Measurements from ENCODE around the gene CRAMP1. TPM values are rescaled to one million over a fixed set of nuclear protein-coding genes. Genes with fewer than 3 reads are reported as not detected.

The CRAMP1 gene
- total and polyA plus RNA-seq, 2 experiments from 2014 or later = 2.2 to 6.3 TPM

GRCh38 chr16:1681032-1681431 is 68.9 kb downstream of the CRAMP1 start:
- Histone ChIP-seq H3F3A (ENCODE audit: insufficient read depth) (peaks cover 14% of the 10 kb centered on the region; the same call in 1 of the 2 replicates), H3K27me3 (replicated peaks; ENCODE audit: insufficient read depth) (no peaks in the 10 kb centered on the region), H3K4me1 (ENCODE audit: insufficient read depth) (0 out of 2 replicates have a peak, but pooled peaks cover 5% of the 10 kb centered on the region), H3K36me3 (ENCODE audit: low read depth) (peaks cover 12% of the 10 kb centered on the region; the same call in 1 of the 2 replicates), H3K9me3 (ENCODE audit: low read depth) (no peaks in the 10 kb centered on the region), H2AFZ (no peak overlapping the region), H3K79me2 (ENCODE audit: insufficient read depth) (peaks cover 76% of the 10 kb centered on the region), H3K9me2 (ENCODE audit: insufficient read depth) (no peaks in the 10 kb centered on the region), H3K27ac (no peak overlapping the region), H3K4me2 (ENCODE audit: unreplicated experiment) (no peak overlapping the region), H4K20me1 (ENCODE audit: insufficient read depth) (0 out of 2 replicates have a peak, but pooled peaks cover 1% of the 10 kb centered on the region), H3K9ac (no peak overlapping the region), H3K4me3 (no peak overlapping the region)
- in situ Hi-C loops (cut with MboI) = no loop called here
- DNase-seq = no peak
- TF ChIP-seq EZH2phosphoT487 (IDR thresholded peaks at IDR 0.05; ENCODE audit: insufficient read depth, low read depth) (no peak), EZH2 (IDR thresholded peaks at IDR 0.05; ENCODE audit: insufficient read depth, poor library complexity, severe bottlenecking) (no peak)
- 95 to 96% methylated on average over 10 of the region's 10 CpGs for WGBS, 2 experiments (ENCODE audit: low coverage in 1 of 2, low lambda C conversion rate in 2 of 2, missing lambda C conversion rate in 2 of 2)

DNA sequence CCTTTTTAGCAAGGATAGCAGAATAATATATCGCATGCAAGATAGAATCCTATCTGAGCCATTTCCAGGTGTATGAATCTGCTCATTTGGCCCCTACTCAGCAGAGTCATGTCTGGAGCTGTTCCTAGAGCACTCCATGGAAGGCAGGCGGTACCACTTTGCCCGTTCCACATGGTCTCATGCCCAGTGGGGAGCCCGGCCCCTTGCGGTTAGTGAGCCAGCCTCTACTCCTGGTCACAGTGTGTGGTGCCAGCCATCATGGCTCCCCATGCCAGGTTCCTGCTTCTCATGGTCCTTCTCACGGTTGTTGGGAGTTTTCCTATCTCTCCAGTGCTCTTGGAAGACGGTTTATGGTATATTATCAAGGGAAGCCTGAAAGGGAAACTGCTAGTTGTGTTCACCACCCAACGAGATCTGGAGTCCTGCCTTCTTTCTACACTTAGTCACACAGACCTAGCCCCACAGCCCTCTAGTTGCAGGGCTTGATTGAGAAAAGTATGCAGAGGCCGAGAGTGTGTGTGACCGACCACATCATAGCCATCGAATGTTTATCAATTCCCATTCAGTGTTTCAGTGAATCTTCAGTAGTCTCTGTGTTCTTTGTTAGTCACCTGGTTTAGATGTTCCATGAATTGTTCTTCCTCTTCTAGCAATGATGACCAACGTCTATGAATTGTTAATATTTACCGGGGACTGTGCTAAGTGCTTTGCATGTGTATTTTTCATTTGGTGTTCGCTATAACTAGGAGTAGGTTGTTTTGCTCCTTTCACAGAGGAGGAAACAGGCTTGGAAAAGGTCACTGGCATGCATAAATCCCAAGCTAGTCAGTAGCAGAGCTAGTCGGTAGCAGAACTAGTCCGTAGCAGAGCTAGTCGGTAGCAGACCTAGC is 75.5 kb downstream of the CRAMP1 start:
- TF ChIP-seq EZH2 (IDR thresholded peaks at IDR 0.05; ENCODE audit: insufficient read depth, poor library complexity, severe bottlenecking) (no peak), EZH2phosphoT487 (IDR thresholded peaks at IDR 0.05; ENCODE audit: insufficient read depth, low read depth) (no peak)
- WGBS, 2 experiments (ENCODE audit: low coverage in 1 of 2, low lambda C conversion rate in 2 of 2, missing lambda C conversion rate in 2 of 2) = 89 to 92% methylated on average over 17 of the region's 17 CpGs
- Histone ChIP-seq H2AFZ (no peak overlapping the region), H3K4me3 (no peak overlapping the region), H3K4me2 (ENCODE audit: unreplicated experiment) (no peak overlapping the region), H3F3A (ENCODE audit: insufficient read depth) (peaks cover 20% of the 10 kb centered on the region), H3K9me2 (ENCODE audit: insufficient read depth) (no peaks in the 10 kb centered on the region), H3K36me3 (ENCODE audit: low read depth) (peaks cover 34% of the 10 kb centered on the region), H3K4me1 (ENCODE audit: insufficient read depth) (peaks cover 11% of the 10 kb centered on the region), H3K27ac (no peak overlapping the region), H3K79me2 (ENCODE audit: insufficient read depth) (peaks cover 84% of the 10 kb centered on the region), H3K27me3 (replicated peaks; ENCODE audit: insufficient read depth) (no peaks in the 10 kb centered on the region), H4K20me1 (ENCODE audit: insufficient read depth) (no peaks in the 10 kb centered on the region), H3K9ac (no peak overlapping the region), H3K9me3 (ENCODE audit: low read depth) (no peaks in the 10 kb centered on the region)
- no peak for DNase-seq
- in situ Hi-C loops (cut with MboI) = no loop called here

DNA sequence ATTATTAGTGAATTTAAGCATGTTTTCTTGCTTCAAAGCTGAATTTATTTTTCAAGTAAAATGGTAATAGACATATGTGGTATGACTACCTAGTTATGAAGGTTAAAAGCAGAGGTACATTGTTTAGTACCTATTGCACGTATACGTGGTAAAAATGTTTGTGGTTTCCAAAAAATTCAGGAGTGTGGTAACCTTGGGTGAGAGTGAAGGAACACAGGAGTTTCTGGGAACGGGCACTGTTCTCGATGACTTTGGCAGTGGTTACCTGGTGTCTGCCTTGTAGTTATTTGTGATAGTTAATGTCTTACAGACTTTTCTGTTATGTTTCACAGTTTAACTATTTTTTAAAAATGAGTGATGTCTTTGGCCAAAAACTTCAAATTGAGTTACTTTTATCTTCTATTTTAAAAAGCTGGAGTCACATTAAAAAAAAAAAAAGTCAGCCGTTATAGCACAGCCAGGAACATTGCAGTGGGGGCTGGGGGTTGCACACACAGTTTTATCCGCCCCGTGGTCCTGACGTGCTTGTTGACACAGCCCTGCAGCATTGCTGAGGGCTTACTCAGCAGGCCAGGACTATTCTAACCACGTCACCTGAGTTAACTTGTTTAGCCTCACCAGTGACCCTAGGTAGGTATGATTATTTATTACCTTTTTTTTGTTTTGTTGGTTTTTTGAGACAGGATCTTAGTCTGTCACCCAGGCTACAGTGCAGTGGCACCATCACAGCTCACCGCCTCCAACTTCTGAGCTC is 76.8 kb downstream of the CRAMP1 start:
- Histone ChIP-seq H3K36me3 (ENCODE audit: low read depth) (peaks cover 43% of the 10 kb centered on the region), H2AFZ (no peak overlapping the region), H3K4me2 (ENCODE audit: unreplicated experiment) (no peak overlapping the region), H3K9me3 (ENCODE audit: low read depth) (no peaks in the 10 kb centered on the region), H3K4me1 (ENCODE audit: insufficient read depth) (peaks cover 11% of the 10 kb centered on the region), H3K79me2 (ENCODE audit: insufficient read depth) (peaks cover 84% of the 10 kb centered on the region), H3K27ac (no peak overlapping the region), H4K20me1 (ENCODE audit: insufficient read depth) (no peaks in the 10 kb centered on the region), H3K9ac (no peak overlapping the region), H3K9me2 (ENCODE audit: insufficient read depth) (no peaks in the 10 kb centered on the region), H3K27me3 (replicated peaks; ENCODE audit: insufficient read depth) (no peaks in the 10 kb centered on the region), H3F3A (ENCODE audit: insufficient read depth) (peaks cover 21% of the 10 kb centered on the region), H3K4me3 (no peak overlapping the region)
- no peak for DNase-seq
- in situ Hi-C loops (cut with MboI) = no loop called here
- WGBS, 2 experiments (ENCODE audit: low coverage in 1 of 2, low lambda C conversion rate in 2 of 2, missing lambda C conversion rate in 2 of 2) = 85 to 88% methylated on average over 10 of the region's 10 CpGs
- TF ChIP-seq EZH2phosphoT487 (IDR thresholded peaks at IDR 0.05; ENCODE audit: insufficient read depth, low read depth) (no peak), EZH2 (IDR thresholded peaks at IDR 0.05; ENCODE audit: insufficient read depth, poor library complexity, severe bottlenecking) (no peak)

GRCh38 chr16:1689853-1690252 is 77.7 kb downstream of the CRAMP1 start:
- no peak overlapping the region for H2AFZ ChIP-seq
- H3K9me2 ChIP-seq (ENCODE audit: insufficient read depth) = no peaks in the 10 kb centered on the region
- H3K4me2 ChIP-seq (ENCODE audit: unreplicated experiment) = no peak overlapping the region
- H3K27ac ChIP-seq = no peak overlapping the region
- H4K20me1 ChIP-seq (ENCODE audit: insufficient read depth) = no peaks in the 10 kb centered on the region
- no peak overlapping the region for H3K4me3 ChIP-seq
- WGBS, 2 experiments (ENCODE audit: low coverage in 1 of 2, low lambda C conversion rate in 2 of 2, missing lambda C conversion rate in 2 of 2) = 94 to 97% methylated on average over 13 of the region's 13 CpGs
- no peaks in the 10 kb centered on the region for H3K27me3 ChIP-seq (replicated peaks; ENCODE audit: insufficient read depth)
- peaks cover 45% of the 10 kb centered on the region for H3K36me3 ChIP-seq (ENCODE audit: low read depth)
- no peak for DNase-seq
- H3K9ac ChIP-seq = no peak overlapping the region
- H3K9me3 ChIP-seq (ENCODE audit: low read depth) = no peaks in the 10 kb centered on the region
- peaks cover 11% of the 10 kb centered on the region for H3K4me1 ChIP-seq (ENCODE audit: insufficient read depth)
- H3F3A ChIP-seq (ENCODE audit: insufficient read depth) = peaks cover 21% of the 10 kb centered on the region
- in situ Hi-C loops (cut with MboI) = no loop called here
- H3K79me2 ChIP-seq (ENCODE audit: insufficient read depth) = peaks cover 82% of the 10 kb centered on the region
- TF ChIP-seq EZH2 (IDR thresholded peaks at IDR 0.05; ENCODE audit: insufficient read depth, poor library complexity, severe bottlenecking) = no peak
- TF ChIP-seq EZH2phosphoT487 (IDR thresholded peaks at IDR 0.05; ENCODE audit: insufficient read depth, low read depth) = no peak

All from GM23248 (cell line).